Activated CD8-positive, alpha-beta memory T cell treated with anti-CD3 and anti-CD28 coated beads for 1 hour (primary cell): ENCODE data around the gene ETV6.

Experiments
- DNase-seq, 2 donors: peaks; one replicate each; pipeline ENCODE4 v3.0.0-alpha.2; 2020; ENCODE audit warnings: low read depth in 1 of 2; ENCODE audit errors: extremely low read depth in 1 of 2

ETV6 gene

DNA sequence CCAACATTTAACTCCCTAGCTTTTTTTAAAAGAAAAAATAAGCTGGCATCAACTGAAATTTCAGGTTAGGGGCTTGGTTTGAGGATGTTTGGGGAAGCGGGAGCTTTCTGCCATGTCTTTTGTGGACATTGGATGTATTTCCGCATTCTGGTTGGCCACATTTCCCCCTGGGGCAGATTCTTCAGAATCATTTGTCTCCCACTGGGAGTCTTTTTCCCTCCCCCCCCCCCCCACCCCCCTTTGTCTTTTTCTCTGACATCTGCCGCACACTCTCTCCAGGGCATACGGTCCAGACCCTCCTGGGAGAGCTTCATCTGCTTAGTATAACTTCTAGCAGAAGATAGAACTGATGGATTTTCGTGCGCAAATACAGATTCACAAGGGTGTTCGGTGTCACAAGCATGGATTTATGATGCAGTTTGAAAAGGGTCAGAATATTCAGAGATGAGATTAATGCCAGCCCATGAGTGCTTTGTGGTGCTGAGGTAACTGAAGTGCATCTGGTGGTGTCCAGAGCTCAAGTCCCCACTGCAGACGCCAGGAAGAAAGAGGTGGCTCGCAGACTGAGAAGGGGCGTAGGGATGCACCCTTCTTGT is 40.2 kb downstream of the ETV6 start:
- no peak for DNase-seq

GRCh38 chr12:11693067-11693466 is 43.6 kb downstream of the ETV6 start:
- DNase-seq, result no peak

- no peak for DNase-seq
These were observed 44.1 kb downstream of the ETV6 start for GRCh38 chr12:11693601-11694000.

- DNase-seq, result no peak
These were observed 45.1 kb downstream of the ETV6 start for GRCh38 chr12:11694528-11694927.

DNA sequence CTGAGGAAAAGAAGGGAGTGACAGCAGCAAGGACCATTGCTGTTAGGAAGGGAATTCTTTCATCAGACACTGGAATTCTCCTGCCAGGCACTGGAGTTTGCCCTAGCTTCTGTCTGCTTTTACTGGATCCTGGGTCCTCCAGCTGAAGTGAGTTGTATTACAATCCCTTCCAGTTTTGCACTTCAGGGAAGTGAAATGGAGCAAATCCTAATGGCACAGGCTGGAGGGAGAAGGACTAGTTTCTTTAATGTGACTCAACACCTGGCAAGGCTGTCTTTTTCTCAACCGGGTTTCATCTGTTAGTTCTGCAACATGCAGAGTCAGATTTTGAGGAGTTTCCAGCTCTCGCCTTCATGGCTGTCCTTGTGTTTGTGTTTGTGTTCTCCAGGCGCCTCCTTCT is 45.8 kb downstream of the ETV6 start:
- no peak for DNase-seq

DNA sequence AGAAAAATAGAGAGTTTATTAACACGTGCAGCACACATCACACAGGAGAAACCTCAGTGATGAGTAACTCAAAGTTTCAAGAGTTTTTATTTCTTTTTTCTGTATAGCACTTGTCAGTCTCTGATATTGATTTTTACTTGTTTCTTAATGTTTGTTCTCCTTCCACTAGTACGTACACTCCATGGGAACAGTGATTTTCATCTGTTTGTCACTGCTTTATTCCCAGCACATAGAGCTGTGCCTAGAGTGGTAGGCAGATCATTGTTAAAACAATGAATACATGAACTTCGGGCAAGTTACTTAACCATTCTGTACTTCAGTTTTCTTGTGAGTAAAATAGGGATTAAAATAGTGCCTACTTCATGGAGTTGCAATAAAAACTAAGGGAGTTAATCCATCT is 46.6 kb downstream of the ETV6 start:
- DNase-seq, result no peak

GRCh38 chr12:11697131-11697530 is 47.7 kb downstream of the ETV6 start:
- no peak for DNase-seq

GRCh38 chr12:11697670-11698387 is 48.4 kb downstream of the ETV6 start:
- DNase-seq, result no peak

- DNase-seq, result no peak
These were observed 49.3 kb downstream of the ETV6 start for GRCh38 chr12:11698729-11699128.

GRCh38 chr12:11701433-11701832 is 52.0 kb downstream of the ETV6 start:
- no peak for DNase-seq

DNA sequence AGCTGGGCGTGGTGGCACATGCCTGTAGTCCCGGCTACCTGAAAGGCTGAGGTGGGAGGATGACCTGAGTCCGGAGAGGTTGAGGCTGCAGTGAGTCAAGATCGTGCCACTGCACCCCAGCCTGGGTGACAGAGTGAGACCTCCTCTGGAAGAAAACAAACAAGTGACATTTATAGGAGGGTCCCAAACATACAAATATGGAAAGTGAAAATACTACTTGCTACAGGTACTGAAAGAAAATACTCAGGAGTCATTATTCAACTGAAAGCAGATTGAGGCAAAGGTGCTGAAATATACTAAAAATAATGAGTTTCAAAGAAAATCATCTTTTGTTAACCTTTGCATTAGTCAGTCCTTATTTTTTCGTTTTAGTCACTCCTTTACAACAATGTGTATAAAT is 53.5 kb downstream of the ETV6 start:
- no peak for DNase-seq

DNA sequence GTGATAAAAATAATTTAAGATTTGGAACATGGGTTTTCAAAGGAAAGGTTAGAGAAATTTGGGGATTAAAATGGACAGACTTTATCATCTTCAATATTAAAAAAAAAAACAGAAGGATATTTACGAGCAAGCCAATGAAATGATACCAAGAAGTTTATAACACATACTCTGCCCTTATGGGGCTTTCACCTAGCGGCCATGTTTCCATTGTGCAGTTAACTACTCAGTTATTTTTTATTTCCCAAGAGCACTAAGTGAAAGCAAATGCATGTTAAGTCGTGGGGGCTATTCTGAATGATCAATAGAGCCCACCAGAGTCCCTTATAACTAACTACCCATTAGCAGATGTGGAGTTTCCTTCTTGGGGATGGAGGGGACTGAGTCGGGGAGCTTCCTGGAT is 53.9 kb downstream of the ETV6 start:
- no peak for DNase-seq

- no peak for DNase-seq
These were observed 54.6 kb downstream of the ETV6 start for GRCh38 chr12:11704089-11704488.

- DNase-seq, result no peak
These were observed 55.5 kb downstream of the ETV6 start for GRCh38 chr12:11705010-11705409.

- DNase-seq, result no peak
These were observed 57.3 kb downstream of the ETV6 start for GRCh38 chr12:11706509-11707379.

GRCh38 chr12:11707535-11707934 is 58.1 kb downstream of the ETV6 start:
- no peak for DNase-seq

- no peak for DNase-seq
These were observed 60.0 kb downstream of the ETV6 start for GRCh38 chr12:11709513-11709912.

DNA sequence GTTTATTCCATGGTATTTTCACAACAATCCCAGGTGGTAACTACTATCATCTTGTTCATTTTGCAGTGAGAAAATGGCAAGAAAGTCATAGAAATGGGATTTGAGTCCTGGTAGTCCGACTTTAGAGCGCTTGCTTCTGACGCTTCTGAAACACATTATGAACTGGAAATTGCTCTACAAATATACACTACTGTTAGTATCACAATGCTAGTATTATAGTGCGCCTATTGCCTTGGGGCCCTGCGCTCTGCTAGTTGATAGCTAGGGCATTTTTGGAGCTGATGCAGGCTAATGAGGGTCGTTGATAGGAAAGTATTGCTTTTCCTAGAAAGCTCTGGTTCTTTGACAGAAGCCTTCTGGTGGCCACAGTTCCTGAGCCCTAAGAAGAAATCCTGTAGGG is 61.0 kb downstream of the ETV6 start:
- DNase-seq, result no peak

DNA sequence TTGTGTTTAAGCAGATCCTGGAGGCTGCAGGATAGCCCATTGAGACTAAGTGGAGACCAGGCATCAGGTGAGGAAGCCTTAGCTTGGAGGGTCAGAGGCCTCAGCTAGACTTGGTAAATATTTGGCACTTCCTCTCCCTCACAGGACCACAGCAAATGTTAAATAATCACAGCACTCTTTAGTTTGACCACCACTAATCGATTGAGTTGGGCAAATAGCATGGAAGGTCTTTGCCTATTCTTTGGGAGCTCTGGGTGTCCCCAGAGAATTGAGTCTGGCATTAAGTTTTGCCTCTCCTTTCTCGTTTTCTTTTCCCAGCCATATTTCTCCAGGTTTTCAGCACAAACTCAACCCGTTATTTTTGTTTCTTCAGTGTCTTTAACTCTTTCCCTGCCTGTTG is 61.4 kb downstream of the ETV6 start:
- DNase-seq, result no peak

GRCh38 chr12:11711651-11712327 is 62.3 kb downstream of the ETV6 start:
- DNase-seq, result no peak

DNA sequence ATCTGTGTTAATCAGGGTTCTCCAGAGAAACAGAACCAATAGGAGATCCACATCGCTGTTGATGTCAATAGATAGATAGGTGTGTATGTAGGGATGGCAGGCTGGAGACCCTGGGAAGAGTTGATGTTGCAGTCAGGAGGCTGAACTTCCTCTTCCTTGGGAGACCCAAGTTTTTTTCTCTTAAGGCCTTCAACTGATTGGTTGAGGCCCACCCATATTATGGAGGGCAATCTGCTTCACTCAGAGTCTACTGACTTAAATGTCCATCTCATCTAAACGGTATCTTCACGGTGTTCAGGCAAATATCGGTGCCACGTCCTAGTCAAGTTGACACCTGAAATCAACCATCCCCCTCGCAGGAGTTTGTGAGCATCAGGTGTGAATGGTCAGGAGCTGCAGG is 63.0 kb downstream of the ETV6 start:
- DNase-seq, result no peak
